K562 (cell line): Measurements from ENCODE around the gene GFI1B. TPM values are rescaled to one million over a fixed set of nuclear protein-coding genes. Genes with fewer than 3 reads are reported as not detected.
A peak's percentile ranks its signal among the peaks of the same experiment; 100 is the strongest.

ENCODE experiments used
- BRD9 ChIP-seq: fragments of 450-650 bp; IDR thresholded peaks from 2 replicates; pipeline ENCODE4 v1.6.1; 2018; ENCODE audit warnings: low read depth; ENCODE audit not compliant: partially characterized antibody
- CHD2 ChIP-seq: IDR thresholded peaks from 2 replicates; pipeline ENCODE4 v1.6.1; 2011; ENCODE audit warnings: low read depth, low read length
- DNMT1 ChIP-seq: fragments of 450-650 bp; IDR thresholded peaks from 2 replicates; pipeline ENCODE4 v1.6.1; 2016; ENCODE audit warnings: antibody characterized with exemption, mild to moderate bottlenecking
- ETV6 ChIP-seq, 3 experiments: fragments of 150-350 bp in 1 of 3; sonication (generic) in 1 of 3; formaldehyde crosslinking in 1 of 3; IDR thresholded peaks; 2 replicates each; pipeline versions ENCODE4 v1.6.1 to v1.8.0; 2014 to 2022; ENCODE audit warnings: borderline replicate concordance in 2 of 3, low read depth in 2 of 3, antibody characterized with exemption in 1 of 3, low read length in 1 of 3, mild to moderate bottlenecking in 1 of 3, missing genetic modification reagents in 1 of 3
- HNRNPL ChIP-seq: fragments of 200-400 bp; formaldehyde crosslinking; IDR thresholded peaks from 2 replicates; pipeline ENCODE4 v1.6.1; 2017; ENCODE audit warnings: low read depth, mild to moderate bottlenecking, low read length
- KAT7 ChIP-seq: sonication (generic); formaldehyde crosslinking; IDR thresholded peaks from 2 replicates; pipeline ENCODE4 v1.8.0; 2022; ENCODE audit warnings: missing genetic modification reagents, mild to moderate bottlenecking, borderline replicate concordance
- LEF1 ChIP-seq: fragments of 450-650 bp; IDR thresholded peaks from 2 replicates; pipeline ENCODE4 v1.6.1; 2016; ENCODE audit warnings: mild to moderate bottlenecking
- MYNN ChIP-seq, 2 experiments: sonication (generic); formaldehyde crosslinking in 1 of 2; IDR thresholded peaks; 2 replicates each; pipeline versions ENCODE4 v1.5.0 to v1.6.1; 2016 to 2020; ENCODE audit warnings: antibody characterized with exemption in 1 of 2, missing genetic modification reagents in 1 of 2
- RBM39 ChIP-seq: fragments of 200-400 bp; formaldehyde crosslinking; optimal IDR thresholded peaks from 2 replicates; pipeline ENCODE3; 2018; ENCODE audit warnings: low read depth, low read length
- YBX1 ChIP-seq: fragments of 450-650 bp; IDR thresholded peaks from 2 replicates; pipeline ENCODE4 v1.7.1; 2016; ENCODE audit warnings: mild to moderate bottlenecking
- ZNF274 ChIP-seq: IDR thresholded peaks from 2 replicates; pipeline ENCODE4 v1.6.1; 2011; ENCODE audit warnings: low read depth, mild to moderate bottlenecking, low read length, moderate library complexity, borderline replicate concordance
- ZNF311 ChIP-seq: fragments of 250-450 bp; sonication (Bioruptor Pico); IDR thresholded peaks from 2 replicates; pipeline ENCODE4 v1.4.0; 2020; ENCODE audit warnings: mild to moderate bottlenecking, moderate library complexity
- ZNF347 ChIP-seq: fragments of 450-650 bp; formaldehyde crosslinking; IDR thresholded peaks from 2 replicates; pipeline ENCODE4 v1.4.0; 2020; ENCODE audit warnings: low read depth, mild to moderate bottlenecking, moderate library complexity
- ZNF780A ChIP-seq: fragments of 250-450 bp; sonication (Bioruptor Pico); IDR thresholded peaks from 2 replicates; pipeline ENCODE4 v1.5.0; 2021; ENCODE audit warnings: mild to moderate bottlenecking
- ZNF79 ChIP-seq: fragments of 250-450 bp; sonication (Bioruptor Pico); IDR thresholded peaks from 2 replicates; pipeline ENCODE4 v1.4.0; 2020; ENCODE audit warnings: low read depth, mild to moderate bottlenecking, moderate library complexity
- polyA plus RNA-seq, 8 experiments: library from polyadenylated mRNA; depleted of rRNA in 4 of 8; stranded (reverse) in 5 of 8; unstranded in 3 of 8; fragments of >200 nt; fragmentation: Nextera tagmentation in 2 of 8; fragmentation: Illumina TruSeq in 1 of 8; extraction: Ambion mirVana in 2 of 8; extraction: Trizol in 1 of 8; gene quantifications; 2 replicates each; pipeline versions ENCODE4 v1.2.1 to v1.2.3, GENCODE V29; 2011 to 2014; ENCODE audit warnings: inconsistent platforms in 1 of 8, missing spikeins in 1 of 8
- total RNA-seq, 7 experiments: library from RNA; depleted of rRNA in 6 of 7; stranded (reverse); fragments of >200 nt in 6 of 7; fragmentation: Illumina TruSeq in 2 of 7; extraction: Trizol in 2 of 7; gene quantifications; 2 replicates each; pipeline versions ENCODE4 v1.2.1 to v1.2.3, GENCODE V29; 2011 to 2021; ENCODE audit warnings: low replicate concordance in 1 of 7
- TF ChIP-seq, protein P1 (sequence below): fragments of 450-650 bp; IDR thresholded peaks from 2 replicates; pipeline ENCODE4 v1.6.1; 2018; ENCODE audit not compliant: partially characterized antibody
- TF ChIP-seq, protein P2 (sequence below): fragments of 250-450 bp; sonication (Bioruptor Pico); IDR thresholded peaks from 2 replicates; pipeline ENCODE4 v1.8.0; 2022; ENCODE audit warnings: moderate library complexity, mild to moderate bottlenecking, inconsistent platforms
- TF ChIP-seq, protein P3 (sequence below): sonication (generic); formaldehyde crosslinking; IDR thresholded peaks from 2 replicates; pipeline ENCODE4 v1.8.0; 2022; ENCODE audit warnings: mild to moderate bottlenecking, low read depth, missing genetic modification reagents
- TF ChIP-seq, protein P4 (sequence below): fragments of 250-450 bp; sonication (Bioruptor Pico); IDR thresholded peaks from 2 replicates; pipeline ENCODE4 v1.4.0; 2020; ENCODE audit warnings: mild to moderate bottlenecking, moderate library complexity

Gene GFI1B
- total and polyA plus RNA-seq, 9 of the 15 experiments (the other 6 are each of a cell fraction or from before 2014, with no cell fraction given) = 8.0 to 75.7 (median 34.5) TPM

DNA sequence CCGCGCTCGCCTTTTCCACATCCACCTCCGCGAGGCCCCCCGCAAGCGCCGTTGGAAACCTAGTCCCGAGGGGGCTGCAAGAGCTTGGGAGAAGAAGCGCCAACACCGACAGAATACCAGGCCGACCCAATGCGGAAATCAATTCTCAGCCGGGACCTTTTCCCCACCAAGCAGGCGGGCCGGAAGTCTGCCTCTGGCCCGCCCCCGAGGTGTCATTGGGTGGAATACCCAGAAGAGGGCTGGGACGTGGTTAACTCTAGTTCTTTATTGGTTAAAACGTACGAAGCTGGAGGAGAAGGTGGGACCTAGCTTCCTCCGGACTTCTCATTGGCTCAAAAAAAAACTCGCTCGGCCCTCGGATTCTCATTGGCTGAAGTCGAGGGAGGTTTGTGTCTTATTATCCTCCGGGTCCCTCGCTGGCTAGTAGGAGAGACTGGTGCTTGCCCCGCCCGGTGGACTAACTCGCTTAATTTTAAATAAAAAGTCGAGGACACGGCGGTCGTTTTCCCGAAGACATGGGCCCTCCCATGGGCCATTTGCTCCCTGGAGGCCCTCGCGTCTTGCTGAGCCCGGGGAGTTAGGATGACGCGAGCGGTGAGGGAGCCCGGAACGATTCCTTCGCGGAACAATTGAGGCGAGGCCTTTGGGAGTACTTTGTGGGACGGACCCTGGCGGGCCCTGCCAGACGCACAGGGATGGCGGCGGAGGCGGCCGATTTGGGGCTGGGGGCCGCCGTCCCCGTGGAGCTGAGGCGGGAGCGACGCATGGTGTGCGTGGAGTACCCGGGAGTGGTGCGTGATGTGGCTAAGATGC is 52.0 kb downstream of the GFI1B start, which contains the start of gene GTF3C5 (continued):
- TF ChIP-seq ZNF780A (CRISPR knock-in tag) = peak; percentile 11; the same call in 1 of the 2 replicates
- TF ChIP-seq, protein P1, sequence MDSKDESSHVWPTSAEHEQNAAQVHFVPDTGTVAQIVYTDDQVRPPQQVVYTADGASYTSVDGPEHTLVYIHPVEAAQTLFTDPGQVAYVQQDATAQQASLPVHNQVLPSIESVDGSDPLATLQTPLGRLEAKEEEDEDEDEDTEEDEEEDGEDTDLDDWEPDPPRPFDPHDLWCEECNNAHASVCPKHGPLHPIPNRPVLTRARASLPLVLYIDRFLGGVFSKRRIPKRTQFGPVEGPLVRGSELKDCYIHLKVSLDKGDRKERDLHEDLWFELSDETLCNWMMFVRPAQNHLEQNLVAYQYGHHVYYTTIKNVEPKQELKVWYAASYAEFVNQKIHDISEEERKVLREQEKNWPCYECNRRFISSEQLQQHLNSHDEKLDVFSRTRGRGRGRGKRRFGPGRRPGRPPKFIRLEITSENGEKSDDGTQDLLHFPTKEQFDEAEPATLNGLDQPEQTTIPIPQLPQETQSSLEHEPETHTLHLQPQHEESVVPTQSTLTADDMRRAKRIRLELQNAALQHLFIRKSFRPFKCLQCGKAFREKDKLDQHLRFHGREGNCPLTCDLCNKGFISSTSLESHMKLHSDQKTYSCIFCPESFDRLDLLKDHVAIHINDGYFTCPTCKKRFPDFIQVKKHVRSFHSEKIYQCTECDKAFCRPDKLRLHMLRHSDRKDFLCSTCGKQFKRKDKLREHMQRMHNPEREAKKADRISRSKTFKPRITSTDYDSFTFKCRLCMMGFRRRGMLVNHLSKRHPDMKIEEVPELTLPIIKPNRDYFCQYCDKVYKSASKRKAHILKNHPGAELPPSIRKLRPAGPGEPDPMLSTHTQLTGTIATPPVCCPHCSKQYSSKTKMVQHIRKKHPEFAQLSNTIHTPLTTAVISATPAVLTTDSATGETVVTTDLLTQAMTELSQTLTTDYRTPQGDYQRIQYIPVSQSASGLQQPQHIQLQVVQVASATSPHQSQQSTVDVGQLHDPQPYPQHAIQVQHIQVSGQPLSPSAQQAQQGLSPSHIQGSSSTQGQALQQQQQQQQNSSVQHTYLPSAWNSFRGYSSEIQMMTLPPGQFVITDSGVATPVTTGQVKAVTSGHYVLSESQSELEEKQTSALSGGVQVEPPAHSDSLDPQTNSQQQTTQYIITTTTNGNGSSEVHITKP = no peak
- no peak for TF ChIP-seq YBX1
- TF ChIP-seq, protein P2, sequence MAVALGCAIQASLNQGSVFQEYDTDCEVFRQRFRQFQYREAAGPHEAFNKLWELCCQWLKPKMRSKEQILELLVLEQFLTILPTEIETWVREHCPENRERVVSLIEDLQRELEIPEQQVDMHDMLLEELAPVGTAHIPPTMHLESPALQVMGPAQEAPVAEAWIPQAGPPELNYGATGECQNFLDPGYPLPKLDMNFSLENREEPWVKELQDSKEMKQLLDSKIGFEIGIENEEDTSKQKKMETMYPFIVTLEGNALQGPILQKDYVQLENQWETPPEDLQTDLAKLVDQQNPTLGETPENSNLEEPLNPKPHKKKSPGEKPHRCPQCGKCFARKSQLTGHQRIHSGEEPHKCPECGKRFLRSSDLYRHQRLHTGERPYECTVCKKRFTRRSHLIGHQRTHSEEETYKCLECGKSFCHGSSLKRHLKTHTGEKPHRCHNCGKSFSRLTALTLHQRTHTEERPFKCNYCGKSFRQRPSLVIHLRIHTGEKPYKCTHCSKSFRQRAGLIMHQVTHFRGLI = no peak
- TF ChIP-seq KAT7 = peak; percentile 32; the same call in 1 of the 2 replicates
- no peak for TF ChIP-seq ZNF347
- TF ChIP-seq RBM39 = no peak
- TF ChIP-seq LEF1 = peak; percentile 81
- TF ChIP-seq CHD2 = peak; percentile 70
- TF ChIP-seq ETV6 (IDR thresholded peaks at IDR 0.05; ENCODE audit: borderline replicate concordance in 1 of 2, low read depth in 2 of 2, low read length in 1 of 2) = no peak
- no peak for TF ChIP-seq ETV6 (CRISPR knock-in tag; IDR thresholded peaks at IDR 0.05; ENCODE audit: borderline replicate concordance)
- no peak for TF ChIP-seq ZNF311 (CRISPR knock-in tag)
- TF ChIP-seq, protein P3, sequence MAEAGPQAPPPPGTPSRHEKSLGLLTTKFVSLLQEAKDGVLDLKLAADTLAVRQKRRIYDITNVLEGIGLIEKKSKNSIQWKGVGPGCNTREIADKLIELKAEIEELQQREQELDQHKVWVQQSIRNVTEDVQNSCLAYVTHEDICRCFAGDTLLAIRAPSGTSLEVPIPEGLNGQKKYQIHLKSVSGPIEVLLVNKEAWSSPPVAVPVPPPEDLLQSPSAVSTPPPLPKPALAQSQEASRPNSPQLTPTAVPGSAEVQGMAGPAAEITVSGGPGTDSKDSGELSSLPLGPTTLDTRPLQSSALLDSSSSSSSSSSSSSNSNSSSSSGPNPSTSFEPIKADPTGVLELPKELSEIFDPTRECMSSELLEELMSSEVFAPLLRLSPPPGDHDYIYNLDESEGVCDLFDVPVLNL (CRISPR knock-in tag) = peak; percentile 66; the same call in 1 of the 2 replicates
- TF ChIP-seq DNMT1 = no peak
- TF ChIP-seq HNRNPL = peak; percentile 24; the same call in 1 of the 2 replicates
- TF ChIP-seq ZNF79 (CRISPR knock-in tag) = no peak
- TF ChIP-seq MYNN (IDR thresholded peaks at IDR 0.05) = peak; percentile 64; the same call in 1 of the 2 replicates
- TF ChIP-seq MYNN (CRISPR knock-in tag; IDR thresholded peaks at IDR 0.05) = no peak
- peak; percentile 64 for TF ChIP-seq BRD9
- TF ChIP-seq, protein P4, sequence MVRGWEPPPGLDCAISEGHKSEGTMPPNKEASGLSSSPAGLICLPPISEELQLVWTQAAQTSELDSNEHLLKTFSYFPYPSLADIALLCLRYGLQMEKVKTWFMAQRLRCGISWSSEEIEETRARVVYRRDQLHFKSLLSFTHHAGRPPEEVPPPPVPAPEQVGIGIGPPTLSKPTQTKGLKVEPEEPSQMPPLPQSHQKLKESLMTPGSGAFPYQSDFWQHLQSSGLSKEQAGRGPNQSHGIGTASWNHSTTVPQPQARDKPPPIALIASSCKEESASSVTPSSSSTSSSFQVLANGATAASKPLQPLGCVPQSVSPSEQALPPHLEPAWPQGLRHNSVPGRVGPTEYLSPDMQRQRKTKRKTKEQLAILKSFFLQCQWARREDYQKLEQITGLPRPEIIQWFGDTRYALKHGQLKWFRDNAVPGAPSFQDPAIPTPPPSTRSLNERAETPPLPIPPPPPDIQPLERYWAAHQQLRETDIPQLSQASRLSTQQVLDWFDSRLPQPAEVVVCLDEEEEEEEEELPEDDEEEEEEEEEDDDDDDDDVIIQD (CRISPR knock-in tag) = no peak
- no peak for TF ChIP-seq ZNF274
